GM21737 (cell line): ENCODE measurements around the gene FAF1.

Experiments used
- ATAC-seq: cut with Tn5 transposase; IDR thresholded peaks from one replicate; pipeline ENCODE4 v1.9.1; 2021; ENCODE audit warnings: mild to moderate bottlenecking, moderate library complexity; ENCODE audit not compliant: unreplicated experiment

The FAF1 gene

GRCh38 chr1:50978852-50979781 is 19.1 kb upstream of the FAF1 start:
- ATAC-seq, result no peak

- peak; percentile 45 for ATAC-seq
Observed at GRCh38 chr1:50978144-50978851, 18.2 kb upstream of the FAF1 start.

DNA sequence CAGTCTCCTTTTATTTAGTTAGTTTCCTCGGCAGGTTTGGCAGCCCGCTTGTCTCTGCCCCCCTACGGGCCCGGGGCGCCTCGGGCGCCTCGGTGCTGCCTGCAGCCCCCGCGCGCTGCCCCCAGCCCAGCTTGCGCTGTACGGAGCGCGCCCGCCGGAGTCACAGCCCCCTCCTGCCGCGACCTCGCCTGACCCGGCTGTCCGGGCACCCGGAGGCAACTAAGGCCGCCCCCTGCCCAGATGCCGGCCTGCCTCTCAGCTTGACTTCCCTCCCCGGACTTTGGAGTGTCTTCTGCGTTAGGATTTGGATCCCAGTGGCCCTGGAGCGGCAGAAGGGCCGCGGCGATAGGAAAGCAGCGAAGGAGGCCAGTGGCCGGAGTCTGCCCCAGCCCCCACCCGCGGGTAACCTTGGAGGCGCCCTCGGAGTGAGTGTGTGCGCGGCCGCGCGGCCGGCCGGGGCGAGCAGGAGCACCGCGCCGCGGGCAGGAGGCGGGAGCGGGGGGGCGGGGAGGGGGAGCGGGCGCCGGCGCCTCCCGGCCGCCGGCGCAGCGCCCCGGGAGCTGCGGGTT is 17.6 kb upstream of the FAF1 start:
- ATAC-seq, result peak; percentile 46

GRCh38 chr1:50976890-50977574 is 17.0 kb upstream of the FAF1 start:
- ATAC-seq, result peak; percentile 49

DNA sequence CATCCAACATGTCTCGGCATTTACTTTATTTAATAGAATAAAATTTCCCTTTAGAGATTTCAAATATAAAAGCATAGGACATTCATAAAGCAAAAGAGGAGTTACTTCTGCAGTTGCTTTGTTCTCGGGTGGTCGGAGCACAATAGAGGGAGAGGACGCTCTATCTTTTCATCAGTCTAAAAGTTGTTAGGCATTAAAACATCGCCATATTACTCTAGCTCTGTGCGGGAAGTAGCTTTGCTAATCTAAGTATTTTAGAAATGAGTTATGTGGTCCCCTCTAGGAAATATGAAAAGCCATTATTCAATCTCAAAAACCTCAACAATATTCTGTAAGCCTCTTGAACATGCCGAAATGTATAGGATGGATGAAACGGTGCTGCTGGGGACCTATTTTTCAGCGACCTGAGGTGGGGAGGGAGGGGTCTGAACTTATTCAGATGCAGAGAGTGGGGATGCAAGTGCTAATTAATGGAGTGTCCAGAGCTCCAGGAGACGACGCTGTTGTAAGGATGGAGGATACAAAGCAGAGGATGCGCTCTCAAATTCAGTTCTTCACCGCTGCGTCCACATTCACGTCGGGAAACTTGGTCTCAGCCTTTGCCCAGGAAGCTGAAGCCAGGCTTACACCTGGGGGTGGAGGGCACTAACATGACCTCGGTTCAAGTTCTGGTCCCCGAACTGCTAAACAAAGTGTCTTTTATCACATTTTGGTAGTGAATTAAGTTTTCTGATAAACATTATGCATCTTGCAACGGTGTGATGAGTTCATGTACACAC is 16.2 kb upstream of the FAF1 start:
- no peak for ATAC-seq

DNA sequence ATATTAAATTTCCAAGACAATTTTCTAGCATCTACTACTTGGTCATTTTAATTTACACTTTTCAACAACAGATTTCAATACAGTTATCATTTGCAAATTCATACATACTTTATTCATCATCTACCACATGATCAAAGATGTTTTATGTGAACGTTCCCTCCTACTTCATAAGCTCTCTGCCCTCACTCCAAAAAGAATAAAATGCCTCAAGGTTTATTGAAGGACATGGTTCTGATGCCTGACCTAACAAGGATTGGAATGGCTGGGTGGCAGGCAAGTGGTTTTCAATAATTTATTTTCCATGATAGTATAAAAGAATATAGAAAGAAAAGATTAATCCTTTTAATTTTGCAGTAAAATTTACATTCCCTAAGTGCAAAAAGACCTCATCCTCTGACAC is 15.4 kb upstream of the FAF1 start:
- ATAC-seq, result no peak

DNA sequence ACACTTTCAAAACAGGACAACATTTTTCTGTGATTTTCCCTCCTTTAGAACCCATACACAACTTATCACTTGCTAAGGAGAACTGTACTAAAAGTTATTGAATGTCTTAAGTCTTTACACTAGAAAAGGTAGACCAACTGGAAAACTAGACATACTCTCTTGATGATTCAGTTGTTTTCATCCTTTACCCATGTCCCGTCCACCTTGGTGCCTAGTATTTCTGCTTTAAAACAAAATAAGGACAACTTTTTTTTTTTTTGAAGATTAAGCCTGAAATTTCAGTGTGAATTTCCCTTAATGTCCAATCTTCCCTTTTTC is 14.5 kb upstream of the FAF1 start:
- ATAC-seq, result no peak

DNA sequence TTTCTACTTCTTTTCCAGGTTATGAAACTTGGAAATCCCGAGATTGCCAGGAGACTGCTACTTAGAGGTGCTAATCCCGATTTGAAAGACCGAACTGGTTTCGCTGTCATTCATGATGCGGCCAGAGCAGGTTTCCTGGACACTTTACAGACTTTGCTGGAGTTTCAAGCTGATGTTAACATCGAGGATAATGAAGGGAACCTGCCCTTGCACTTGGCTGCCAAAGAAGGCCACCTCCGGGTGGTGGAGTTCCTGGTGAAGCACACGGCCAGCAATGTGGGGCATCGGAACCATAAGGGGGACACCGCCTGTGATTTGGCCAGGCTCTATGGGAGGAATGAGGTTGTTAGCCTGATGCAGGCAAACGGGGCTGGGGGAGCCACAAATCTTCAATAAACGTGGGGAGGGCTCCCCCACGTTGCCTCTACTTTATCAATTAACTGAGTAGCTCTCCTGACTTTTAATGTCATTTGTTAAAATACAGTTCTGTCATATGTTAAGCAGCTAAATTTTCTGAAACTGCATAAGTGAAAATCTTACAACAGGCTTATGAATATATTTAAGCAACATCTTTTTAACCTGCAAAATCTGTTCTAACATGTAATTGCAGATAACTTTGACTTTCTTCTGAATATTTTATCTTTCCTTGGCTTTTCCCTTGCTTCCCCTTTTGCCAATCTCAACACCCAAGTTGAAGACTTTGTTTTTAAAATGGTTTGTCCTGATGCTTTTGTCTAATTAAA is 14.0 kb upstream of the FAF1 start:
- no peak for ATAC-seq

DNA sequence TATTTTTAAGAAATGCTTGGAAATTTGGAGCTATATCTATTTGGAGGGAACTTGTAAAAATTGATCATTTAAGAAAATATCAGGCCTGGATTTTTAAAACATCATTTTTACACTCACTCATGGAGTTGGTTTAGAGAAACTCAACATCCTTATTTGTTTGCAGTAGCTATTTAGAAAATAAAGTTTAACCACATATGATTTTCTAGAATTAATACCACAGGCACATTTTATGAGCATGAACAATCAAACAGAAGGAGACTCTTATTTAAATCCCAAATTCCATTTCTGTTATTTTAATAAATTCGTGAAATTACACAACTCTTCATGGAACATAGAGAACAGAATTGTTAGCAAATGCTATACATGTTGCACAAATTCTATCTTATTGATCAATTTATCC is 13.2 kb upstream of the FAF1 start:
- ATAC-seq, result no peak

- no peak for ATAC-seq
Observed at GRCh38 chr1:50972766-50973165, 12.7 kb upstream of the FAF1 start.

DNA sequence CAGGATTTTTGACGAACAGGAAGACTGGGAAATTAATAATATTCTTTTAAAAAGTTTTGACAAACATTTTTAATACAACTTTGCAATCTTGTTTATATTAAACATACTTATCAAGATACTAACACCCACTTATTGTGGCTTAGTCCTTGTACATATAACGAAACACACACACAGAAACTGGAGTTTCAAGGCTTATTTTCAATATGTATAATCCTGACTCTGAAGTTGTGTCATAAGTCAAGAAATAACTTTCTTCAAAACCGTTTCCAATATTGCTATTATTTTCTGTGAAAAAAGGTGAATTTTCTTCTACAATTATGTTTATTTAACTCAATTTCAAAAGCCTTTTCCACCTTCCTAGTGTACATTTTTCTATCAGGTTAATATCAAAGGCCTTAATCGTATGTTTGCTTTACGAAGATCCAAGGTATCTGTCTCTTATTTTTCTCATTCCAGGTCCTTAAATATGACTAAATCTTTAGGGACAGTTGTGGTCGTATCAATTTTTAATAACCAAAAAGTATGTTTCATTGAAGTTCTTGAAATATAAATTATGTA is 11.8 kb upstream of the FAF1 start:
- ATAC-seq, result no peak

DNA sequence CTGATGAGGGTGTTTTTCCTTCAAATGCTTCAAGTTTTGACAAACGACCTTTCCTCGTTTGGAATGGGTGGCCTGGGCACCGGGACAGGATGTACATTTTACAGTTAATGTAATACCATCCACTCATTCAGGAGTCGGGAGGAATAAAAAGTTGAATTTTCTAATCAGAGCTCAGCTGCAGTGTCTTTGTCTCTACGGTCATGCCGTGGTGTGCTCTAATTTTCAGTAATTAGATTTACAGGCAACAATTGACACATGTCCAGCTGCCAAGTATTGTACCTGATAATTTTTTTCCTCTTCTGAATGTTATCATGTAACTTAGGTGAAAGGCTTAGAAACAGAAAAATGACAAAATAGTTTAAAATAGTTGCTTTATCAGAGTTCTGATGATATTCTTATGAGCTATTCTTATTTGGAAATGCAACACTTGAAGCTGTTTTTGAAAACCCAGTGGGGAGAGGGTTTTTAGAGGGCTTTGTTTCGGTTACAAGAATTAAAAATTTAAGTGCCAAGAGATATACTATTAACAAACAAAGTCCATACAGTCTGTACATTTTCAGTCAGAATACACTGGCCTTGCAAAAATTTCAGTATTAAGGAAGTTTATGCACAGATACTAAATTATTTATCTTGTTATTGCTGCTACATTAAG is 11.0 kb upstream of the FAF1 start:
- ATAC-seq, result no peak

GRCh38 chr1:50970509-50970887 is 10.4 kb upstream of the FAF1 start:
- ATAC-seq, result no peak

GRCh38 chr1:50969611-50970508 is 9.8 kb upstream of the FAF1 start, which contains the start of gene CDKN2C:
CDKN2C (plus strand) TSS chr1:50970245; CDS start chr1:50970369, 124 bp downstream.
- peak; percentile 30 for ATAC-seq

DNA sequence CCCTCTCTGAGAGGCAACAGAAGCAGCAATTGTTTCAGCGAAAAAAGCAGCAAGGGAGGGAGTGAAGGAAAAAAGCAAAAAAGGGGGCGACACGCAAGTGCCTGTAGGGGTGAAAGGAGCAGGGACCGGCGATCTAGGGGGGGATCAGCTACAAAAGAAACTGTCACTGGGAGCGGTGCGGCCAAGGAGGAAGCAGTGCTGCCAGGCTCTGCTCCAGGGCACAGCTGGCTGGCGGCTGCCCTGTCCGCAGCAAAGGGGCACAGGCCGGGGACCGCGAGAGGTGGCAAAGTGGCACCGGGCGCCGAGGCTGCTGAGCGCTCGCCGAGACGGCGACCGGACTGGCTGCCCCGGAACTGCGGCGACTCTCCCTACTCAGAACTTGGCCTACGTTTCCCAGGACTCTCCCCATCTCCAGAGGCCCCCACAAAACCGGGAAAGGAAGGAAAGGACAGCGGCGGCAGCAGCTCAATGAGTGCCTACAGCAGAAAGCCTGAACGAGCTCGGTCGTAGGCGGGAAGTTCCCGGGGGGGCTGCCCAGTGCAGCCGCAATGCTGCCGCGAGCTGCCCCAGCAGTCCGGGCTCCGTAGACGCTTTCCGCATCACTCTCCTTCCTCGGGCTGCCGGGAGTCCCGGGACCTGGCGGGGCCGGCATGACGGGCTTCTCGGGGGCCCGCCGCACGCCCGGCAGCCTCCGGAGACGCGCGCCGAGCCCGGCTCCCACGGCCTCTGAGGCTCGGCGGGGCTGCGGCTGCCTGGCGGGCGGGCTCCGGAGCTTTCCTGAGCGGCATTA is 8.9 kb upstream of the FAF1 start:
- peak; percentile 26 for ATAC-seq

- ATAC-seq, result peak; percentile 54
Observed at GRCh38 chr1:50968158-50968820, 8.2 kb upstream of the FAF1 start.
